Cardiac fibroblast (primary cell): ENCODE measurements around the gene BMP7.
"Not testable (repeated sequence)": the region's sequence is repeated elsewhere in the genome, so short reads cannot be mapped to it uniquely, and the experiment has no call there.

Experiments
- DNase-seq, 2 donors: peaks; one replicate each; pipeline versions ENCODE4 v3.0.0 to v3.0.0-alpha.2; 2010; ENCODE audit warnings: low read depth in 2 of 2
- H3K4me3 ChIP-seq, 2 donors: replicated peaks in 1 of 2; 1 replicate in 1 of 2; 2 replicates in 1 of 2; pipeline ENCODE4 v1.5.1; 2011; ENCODE audit warnings: low read depth in 2 of 2, low read length in 2 of 2, mild to moderate bottlenecking in 2 of 2, moderate library complexity in 1 of 2
- CTCF ChIP-seq: IDR thresholded peaks from one replicate; pipeline ENCODE4 v1.5.1; 2011; ENCODE audit warnings: low read depth, mild to moderate bottlenecking, low read length, inconsistent platforms

BMP7 gene

GRCh38 chr20:57267158-57267821 is 849 bp upstream of the BMP7 start:
- TF ChIP-seq CTCF: no peak
- DNase-seq: no peak
- H3K4me3 ChIP-seq: no peak overlapping the region

GRCh38 chr20:57265997-57266290 is 497 bp downstream of the BMP7 start:
- no peak for DNase-seq
- TF ChIP-seq CTCF: no peak
- no peak overlapping the region for H3K4me3 ChIP-seq

- no peak for TF ChIP-seq CTCF
- H3K4me3 ChIP-seq: no peak overlapping the region
- DNase-seq: no peak
These were observed 975 bp downstream of the BMP7 start for GRCh38 chr20:57265336-57265996.

GRCh38 chr20:57264908-57265335 is 1.5 kb downstream of the BMP7 start:
- not testable (repeated sequence) for DNase-seq, H3K4me3 ChIP-seq

GRCh38 chr20:57263801-57264792 is 2.3 kb downstream of the BMP7 start:
- no peak for DNase-seq
- H3K4me3 ChIP-seq: no peak overlapping the region

GRCh38 chr20:57262784-57263609 is 3.4 kb downstream of the BMP7 start:
- TF ChIP-seq CTCF: no peak
- DNase-seq: no peak
- H3K4me3 ChIP-seq: no peak overlapping the region

More at GRCh38 chr20:57263801-57264792, 2.3 kb downstream of the BMP7 start:
- TF ChIP-seq CTCF: no peak
